ENCODE measurements around the gene SVIP. TPM values are rescaled to one million over a fixed set of nuclear protein-coding genes. Genes with fewer than 3 reads are reported as not detected.

The SVIP gene
- total and polyA plus RNA-seq, 11 donors: 7.9 to 33.9 (median 22.9) TPM

- 2 to 6% (median 4%) methylated on average over 2 of the region's 2 CpGs for WGBS, 4 donors
- peak; percentile 42 to 74 (median 62) for ATAC-seq
- Histone ChIP-seq H3K9me3 (no peaks in the 10 kb centered on the region), H3K4me1 (peaks cover 0 to 2% (median 0%) of the 10 kb centered on the region in 12 donors), H3K4me3 (no peak overlapping the region), H3K36me3 (no peaks in the 10 kb centered on the region), H3K27me3 (no peaks in the 10 kb centered on the region), H3K27ac (no peak overlapping the region)
- DNase-seq: peak in 4 of 5 donors; percentile 32 to 46 (median 42)
- peak; percentile 51 to 85 (median 77) for TF ChIP-seq CTCF (IDR thresholded peaks at IDR 0.05)
- TF ChIP-seq POLR2A (IDR thresholded peaks at IDR 0.05): no peak
- intact Hi-C loops (cut with DNase I): no loop called here
Measured at GRCh38 chr11:22875869-22876473, 46.4 kb upstream of the SVIP start.

GRCh38 chr11:22869325-22869724 lies 39.7 kb upstream of the SVIP start:
- intact Hi-C loops (cut with DNase I): no loop called here
- no peak for DNase-seq
- no peak overlapping the region for H3K4me3 ChIP-seq
- no peaks in the 10 kb centered on the region for H3K4me1 ChIP-seq
- TF ChIP-seq POLR2A (IDR thresholded peaks at IDR 0.05) (no peak), CTCF (IDR thresholded peaks at IDR 0.05) (no peak)
- no peak for ATAC-seq
- no peaks in the 10 kb centered on the region for H3K36me3 ChIP-seq
- WGBS, 4 donors: 82 to 92% (median 86%) methylated on average over 3 of the region's 3 CpGs
- no peaks in the 10 kb centered on the region for H3K9me3 ChIP-seq
- H3K27me3 ChIP-seq: no peaks in the 10 kb centered on the region
- no peak overlapping the region for H3K27ac ChIP-seq

DNA sequence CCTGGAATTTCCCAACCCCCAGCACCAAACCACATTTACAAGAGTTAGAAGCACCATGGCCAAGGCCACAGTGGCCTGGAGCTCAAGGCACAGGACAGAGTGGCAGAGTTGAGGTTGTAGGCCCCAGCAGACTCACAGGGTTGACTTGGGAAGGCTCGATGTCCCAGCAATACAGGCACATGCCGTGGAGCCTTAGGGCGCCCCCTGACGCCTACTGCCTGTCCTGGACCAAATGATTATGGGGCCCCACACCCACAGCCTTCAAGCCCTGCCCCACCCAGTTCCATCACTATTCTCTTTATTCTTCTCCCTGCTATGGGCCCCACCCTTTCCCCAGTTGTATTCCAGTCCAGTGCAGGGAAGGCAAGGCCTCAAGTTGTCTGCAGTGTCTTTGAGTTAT lies 30.6 kb upstream of the SVIP start, which contains the start of gene CCDC179:
Gene CCDC179, minus strand, starts transcription at position 234 of the 400 bp plus-strand sequence. Its CDS starts 53 bp downstream, at position 181.
- intact Hi-C loops (cut with DNase I): no loop called here
- 92 to 98% (median 95%) methylated on average over 4 of the region's 4 CpGs for WGBS, 4 donors
- no peak for ATAC-seq

GRCh38 chr11:22859756-22860155 lies 30.2 kb upstream of the SVIP start:
- ATAC-seq (no peak), DNase-seq (no peak)
- no peak for TF ChIP-seq POLR2A (IDR thresholded peaks at IDR 0.05)
- TF ChIP-seq CTCF (IDR thresholded peaks at IDR 0.05): no peak
- H3K9me3 ChIP-seq: peaks cover 0 to 3% (median 0%) of the 10 kb centered on the region in 12 donors
- H3K4me3 ChIP-seq: no peak overlapping the region
- WGBS, 4 donors: 80 to 89% (median 84%) methylated on average over 6 of the region's 6 CpGs
- no peaks in the 10 kb centered on the region for H3K27me3 ChIP-seq
- intact Hi-C loops (cut with DNase I): no loop called here
- no peaks in the 10 kb centered on the region for H3K36me3 ChIP-seq
- no peaks in the 10 kb centered on the region for H3K4me1 ChIP-seq
- no peak overlapping the region for H3K27ac ChIP-seq

More for the DNA sequence above, 30.6 kb upstream of the SVIP start, which contains the start of gene CCDC179:
- H3K4me3 ChIP-seq: no peak within 1 kb of the TSS
- H3K27me3 ChIP-seq: no peaks in the 10 kb centered on the region
- no peak within 1 kb of the TSS for H3K27ac ChIP-seq
- no peaks in the 10 kb centered on the region for H3K4me1 ChIP-seq
- no peaks in the 10 kb centered on the region for H3K36me3 ChIP-seq
- TF ChIP-seq POLR2A (IDR thresholded peaks at IDR 0.05): no peak
- TF ChIP-seq CTCF (IDR thresholded peaks at IDR 0.05): no peak
- DNase-seq: no peak
- H3K9me3 ChIP-seq: peaks cover 0 to 3% (median 0%) of the 10 kb centered on the region in 12 donors

Data from heart left ventricle (tissue), 16 donors.